Left ventricle myocardium inferior (tissue), 1 donor: ENCODE data around the gene CHURC1. TPM values are rescaled to one million over a fixed set of nuclear protein-coding genes. Genes with fewer than 3 reads are reported as not detected.
"Not testable (repeated sequence)": the region's sequence is repeated elsewhere in the genome, so short reads cannot be mapped to it uniquely, and the experiment has no call there.

ENCODE experiments used
- DNase-seq: peaks from one replicate; pipeline ENCODE4 v3.0.0-alpha.2; 2020
- H3K27ac ChIP-seq: fragments of 200-600 bp; replicated peaks from 2 replicates; pipeline ENCODE4 v1.8.0; 2021
- H3K27me3 ChIP-seq: fragments of 200-600 bp; 2 replicates; pipeline ENCODE4 v1.8.0; 2021; ENCODE audit warnings: low read depth
- H3K36me3 ChIP-seq: fragments of 200-600 bp; 2 replicates; pipeline ENCODE4 v1.8.0; 2021
- H3K4me1 ChIP-seq: fragments of 200-600 bp; 2 replicates; pipeline ENCODE4 v1.8.0; 2021
- H3K4me3 ChIP-seq: fragments of 200-600 bp; 2 replicates; pipeline ENCODE4 v1.8.0; 2021; ENCODE audit warnings: mild to moderate bottlenecking, moderate library complexity
- H3K9me3 ChIP-seq: fragments of 200-600 bp; replicated peaks from 2 replicates; pipeline ENCODE4 v1.8.0; 2021
- CTCF ChIP-seq: fragments of 200-600 bp; IDR thresholded peaks from 2 replicates; pipeline ENCODE4 v1.8.0; 2021; ENCODE audit warnings: antibody characterized with exemption, mild to moderate bottlenecking, borderline replicate concordance
- intact Hi-C: fragments of 100-400 bp; cut with micrococcal nuclease; formaldehyde crosslinking; loops from one replicate; pipeline ENCODE4 v1.11.0; 2022
- total RNA-seq: library from RNA; stranded (reverse); fragmentation: NEBNext Ultra II Directional; extraction: Animal tissue kit (Norgen Biotek cat#: 25700); gene quantifications from one replicate; pipeline ENCODE4 v1.2.1, GENCODE V29; 2021
- donor health status: DM: no; HTN: yes; CAD: no; lungs with severe emphysema.

CHURC1 gene
- total RNA-seq, 1 donor from 2014 or later = 89.8 TPM

GRCh38 chr14:64910847-64911495, 3.3 kb upstream of the CHURC1 start:
- no peaks in the 10 kb centered on the region for H3K36me3 ChIP-seq
- H3K9me3 ChIP-seq = no peaks in the 10 kb centered on the region
- peak; percentile 59 for TF ChIP-seq CTCF
- intact Hi-C loops = no loop called here
- no peaks in the 10 kb centered on the region for H3K27me3 ChIP-seq
- no peak overlapping the region for H3K27ac ChIP-seq
- H3K4me3 ChIP-seq = no peak overlapping the region
- peaks cover 22% of the 10 kb centered on the region for H3K4me1 ChIP-seq
- DNase-seq = no peak

GRCh38 chr14:64912261-64912660, 2.0 kb upstream of the CHURC1 start:
- no peaks in the 10 kb centered on the region for H3K27me3 ChIP-seq
- H3K4me3 ChIP-seq = no peak overlapping the region
- H3K4me1 ChIP-seq = peaks cover 35% of the 10 kb centered on the region
- DNase-seq = no peak
- no peaks in the 10 kb centered on the region for H3K9me3 ChIP-seq
- peak overlapping the region; percentile 1 for H3K27ac ChIP-seq
- no peaks in the 10 kb centered on the region for H3K36me3 ChIP-seq
- TF ChIP-seq CTCF = no peak
- intact Hi-C loops = no loop called here

- H3K9me3 ChIP-seq, H3K27me3 ChIP-seq, DNase-seq, intact Hi-C loops, H3K36me3 ChIP-seq: not testable (repeated sequence)
- Histone ChIP-seq H3K4me1 (peaks cover 47% of the 10 kb centered on the region), H3K27ac (peak overlapping the region; percentile 92), H3K4me3 (peak overlapping the region; percentile 93)
These were observed 778 bp upstream of the CHURC1 start for GRCh38 chr14:64913477-64913876.

GRCh38 chr14:64915029-64915424, 772 bp downstream of the CHURC1 start:
- Histone ChIP-seq H3K4me3 (peak overlapping the region; percentile 93), H3K9me3 (no peaks in the 10 kb centered on the region), H3K27ac (peak overlapping the region; percentile 92), H3K36me3 (no peaks in the 10 kb centered on the region), H3K4me1 (peaks cover 59% of the 10 kb centered on the region), H3K27me3 (no peaks in the 10 kb centered on the region)
- intact Hi-C loops = no loop called here
- TF ChIP-seq CTCF = no peak
- no peak for DNase-seq

- Histone ChIP-seq H3K36me3 (no peaks in the 10 kb centered on the region), H3K27ac (no peak overlapping the region), H3K9me3 (no peaks in the 10 kb centered on the region), H3K4me3 (peak overlapping the region; percentile 93), H3K4me1 (peaks cover 63% of the 10 kb centered on the region), H3K27me3 (no peaks in the 10 kb centered on the region)
- intact Hi-C loops = no loop called here
- no peak for TF ChIP-seq CTCF
- DNase-seq = no peak
These were observed 1.5 kb downstream of the CHURC1 start for GRCh38 chr14:64915797-64916196.

- no peak overlapping the region for H3K27ac ChIP-seq
- DNase-seq = no peak
- peaks cover 59% of the 10 kb centered on the region for H3K4me1 ChIP-seq
These were observed 4.0 kb downstream of the CHURC1 start for GRCh38 chr14:64918216-64918615.

More at GRCh38 chr14:64918216-64918615, 4.0 kb downstream of the CHURC1 start:
- H3K27me3 ChIP-seq = no peaks in the 10 kb centered on the region
- no peaks in the 10 kb centered on the region for H3K36me3 ChIP-seq
- intact Hi-C loops = no loop called here
- H3K9me3 ChIP-seq = no peaks in the 10 kb centered on the region
- H3K4me3 ChIP-seq = no peak overlapping the region
- no peak for TF ChIP-seq CTCF
